Upper lobe of left lung (tissue), 4 donors: ENCODE results near the gene MX2.

ENCODE experiments used
- POLR2A ChIP-seq, 4 donors: fragments of 450-650 bp; IDR thresholded peaks; one replicate each; pipeline ENCODE4 v1.5.1; 2016 to 2017; ENCODE audit warnings: antibody characterized with exemption in 4 of 4, mild to moderate bottlenecking in 2 of 4
- TF ChIP-seq, protein P1 (sequence below), 6 experiments: fragments of 450-650 bp in 4 of 6; fragments of 200-600 bp in 2 of 6; sonication (generic) in 2 of 6; IDR thresholded peaks; one replicate each; pipeline ENCODE4 v1.5.1; 2016 to 2019; ENCODE audit warnings: antibody characterized with exemption in 6 of 6

- no peak for TF ChIP-seq POLR2A (IDR thresholded peaks at IDR 0.05)
- TF ChIP-seq, protein P1, sequence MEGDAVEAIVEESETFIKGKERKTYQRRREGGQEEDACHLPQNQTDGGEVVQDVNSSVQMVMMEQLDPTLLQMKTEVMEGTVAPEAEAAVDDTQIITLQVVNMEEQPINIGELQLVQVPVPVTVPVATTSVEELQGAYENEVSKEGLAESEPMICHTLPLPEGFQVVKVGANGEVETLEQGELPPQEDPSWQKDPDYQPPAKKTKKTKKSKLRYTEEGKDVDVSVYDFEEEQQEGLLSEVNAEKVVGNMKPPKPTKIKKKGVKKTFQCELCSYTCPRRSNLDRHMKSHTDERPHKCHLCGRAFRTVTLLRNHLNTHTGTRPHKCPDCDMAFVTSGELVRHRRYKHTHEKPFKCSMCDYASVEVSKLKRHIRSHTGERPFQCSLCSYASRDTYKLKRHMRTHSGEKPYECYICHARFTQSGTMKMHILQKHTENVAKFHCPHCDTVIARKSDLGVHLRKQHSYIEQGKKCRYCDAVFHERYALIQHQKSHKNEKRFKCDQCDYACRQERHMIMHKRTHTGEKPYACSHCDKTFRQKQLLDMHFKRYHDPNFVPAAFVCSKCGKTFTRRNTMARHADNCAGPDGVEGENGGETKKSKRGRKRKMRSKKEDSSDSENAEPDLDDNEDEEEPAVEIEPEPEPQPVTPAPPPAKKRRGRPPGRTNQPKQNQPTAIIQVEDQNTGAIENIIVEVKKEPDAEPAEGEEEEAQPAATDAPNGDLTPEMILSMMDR (IDR thresholded peaks at IDR 0.05), result no peak
Measured at GRCh38 chr21:41371685-41372030, 9.8 kb downstream of the MX2 start.
